ENCODE results near the gene RSAD1. TPM values are rescaled to one million over a fixed set of nuclear protein-coding genes. Genes with fewer than 3 reads are reported as not detected.
A peak's percentile ranks its signal among the peaks of the same experiment; 100 is the strongest.

RSAD1 gene
- total RNA-seq, 1 donor from 2014 or later, result 9.7 TPM

GRCh38 chr17:50476545-50477315 is 1.9 kb upstream of the RSAD1 start:
- Mint-ChIP-seq H3K27ac (no peak overlapping the region), H3K27me3 (ENCODE audit: insufficient read depth, low read depth) (peaks cover 23% of the 10 kb centered on the region), H3K4me3 (peak overlapping the region; percentile 17), H3K9me3 (no peaks in the 10 kb centered on the region), H3K4me1 (peaks cover 15% of the 10 kb centered on the region), H3K36me3 (no peaks in the 10 kb centered on the region)
- Histone ChIP-seq H3K27ac (no peak overlapping the region), H3K9ac (no peak overlapping the region), H3K79me2 (ENCODE audit: low read depth) (no peaks in the 10 kb centered on the region), H3K4me1 (peaks cover 3% of the 10 kb centered on the region), H3K4me2 (peak overlapping the region; percentile 60), H3K9me3 (ENCODE audit: low read depth) (no peaks in the 10 kb centered on the region), H3K36me3 (no peaks in the 10 kb centered on the region), H3K27me3 (peaks cover 55% of the 10 kb centered on the region), H3F3A (ENCODE audit: low read depth) (peaks cover 36% of the 10 kb centered on the region), H2AFZ (replicated peaks) (no peak overlapping the region), H3K4me3 (no peak overlapping the region), H4K20me1 (ENCODE audit: low read depth) (peaks cover 5% of the 10 kb centered on the region)
- TF ChIP-seq EZH2 (IDR thresholded peaks at IDR 0.05), result no peak
- TF ChIP-seq, protein P1, sequence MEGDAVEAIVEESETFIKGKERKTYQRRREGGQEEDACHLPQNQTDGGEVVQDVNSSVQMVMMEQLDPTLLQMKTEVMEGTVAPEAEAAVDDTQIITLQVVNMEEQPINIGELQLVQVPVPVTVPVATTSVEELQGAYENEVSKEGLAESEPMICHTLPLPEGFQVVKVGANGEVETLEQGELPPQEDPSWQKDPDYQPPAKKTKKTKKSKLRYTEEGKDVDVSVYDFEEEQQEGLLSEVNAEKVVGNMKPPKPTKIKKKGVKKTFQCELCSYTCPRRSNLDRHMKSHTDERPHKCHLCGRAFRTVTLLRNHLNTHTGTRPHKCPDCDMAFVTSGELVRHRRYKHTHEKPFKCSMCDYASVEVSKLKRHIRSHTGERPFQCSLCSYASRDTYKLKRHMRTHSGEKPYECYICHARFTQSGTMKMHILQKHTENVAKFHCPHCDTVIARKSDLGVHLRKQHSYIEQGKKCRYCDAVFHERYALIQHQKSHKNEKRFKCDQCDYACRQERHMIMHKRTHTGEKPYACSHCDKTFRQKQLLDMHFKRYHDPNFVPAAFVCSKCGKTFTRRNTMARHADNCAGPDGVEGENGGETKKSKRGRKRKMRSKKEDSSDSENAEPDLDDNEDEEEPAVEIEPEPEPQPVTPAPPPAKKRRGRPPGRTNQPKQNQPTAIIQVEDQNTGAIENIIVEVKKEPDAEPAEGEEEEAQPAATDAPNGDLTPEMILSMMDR (IDR thresholded peaks at IDR 0.05), result no peak
- TF ChIP-seq EZH2phosphoT487 (IDR thresholded peaks at IDR 0.05), result no peak
- DNase-seq (ENCODE audit: low spot score), result peak; percentile 16

- H3K4me1 ChIP-seq, result peaks cover 3% of the 10 kb centered on the region
- Mint-ChIP-seq H3K4me1 (peaks cover 16% of the 10 kb centered on the region), H3K4me3 (peak overlapping the region; percentile 85), H3K36me3 (no peaks in the 10 kb centered on the region), H3K9me3 (no peaks in the 10 kb centered on the region), H3K27ac (no peak overlapping the region), H3K27me3 (ENCODE audit: insufficient read depth, low read depth) (peaks cover 19% of the 10 kb centered on the region)
- peak overlapping the region; percentile 94 for H2AFZ ChIP-seq (replicated peaks)
- no peak overlapping the region for H3K9ac ChIP-seq
- no peaks in the 10 kb centered on the region for H3K9me3 ChIP-seq (ENCODE audit: low read depth)
- H3K4me3 ChIP-seq, result peak overlapping the region; percentile 65
- no peak overlapping the region for H3K27ac ChIP-seq
- no peak for DNase-seq (ENCODE audit: low spot score)
- peaks cover 5% of the 10 kb centered on the region for H4K20me1 ChIP-seq (ENCODE audit: low read depth)
- no peaks in the 10 kb centered on the region for H3K36me3 ChIP-seq
- H3F3A ChIP-seq (ENCODE audit: low read depth), result peaks cover 36% of the 10 kb centered on the region
- no peak for TF ChIP-seq EZH2phosphoT487 (IDR thresholded peaks at IDR 0.05)
- no peak for TF ChIP-seq EZH2 (IDR thresholded peaks at IDR 0.05)
- TF ChIP-seq, protein P1 (IDR thresholded peaks at IDR 0.05), result no peak
- H3K4me2 ChIP-seq, result peak overlapping the region; percentile 91
- no peaks in the 10 kb centered on the region for H3K79me2 ChIP-seq (ENCODE audit: low read depth)
- H3K27me3 ChIP-seq, result peaks cover 52% of the 10 kb centered on the region
Observed at GRCh38 chr17:50477976-50478375, 684 bp upstream of the RSAD1 start.

- H3K4me1 Mint-ChIP-seq, result peaks cover 16% of the 10 kb centered on the region
- H3K27me3 Mint-ChIP-seq (ENCODE audit: insufficient read depth, low read depth), result peaks cover 7% of the 10 kb centered on the region
Observed at GRCh38 chr17:50479522-50480141, 972 bp downstream of the RSAD1 start.

More at GRCh38 chr17:50479522-50480141, 972 bp downstream of the RSAD1 start:
- DNase-seq (ENCODE audit: low spot score), result peak; percentile 90
- Histone ChIP-seq H3K4me1 (peaks cover 3% of the 10 kb centered on the region), H2AFZ (replicated peaks) (peak overlapping the region; percentile 94), H3K36me3 (no peaks in the 10 kb centered on the region), H3K27ac (no peak overlapping the region), H3F3A (ENCODE audit: low read depth) (peaks cover 36% of the 10 kb centered on the region), H3K9me3 (ENCODE audit: low read depth) (no peaks in the 10 kb centered on the region), H4K20me1 (ENCODE audit: low read depth) (peaks cover 5% of the 10 kb centered on the region), H3K27me3 (peaks cover 38% of the 10 kb centered on the region), H3K4me3 (peak overlapping the region; percentile 65), H3K79me2 (ENCODE audit: low read depth) (no peaks in the 10 kb centered on the region), H3K9ac (no peak overlapping the region), H3K4me2 (peak overlapping the region; percentile 91)
- Mint-ChIP-seq H3K9me3 (no peaks in the 10 kb centered on the region), H3K36me3 (no peaks in the 10 kb centered on the region), H3K4me3 (peak overlapping the region; percentile 92), H3K27ac (no peak overlapping the region)
- TF ChIP-seq EZH2 (IDR thresholded peaks at IDR 0.05), result no peak
- TF ChIP-seq, protein P1 (IDR thresholded peaks at IDR 0.05), result peak; percentile 58

Measured in neural progenitor cell (in vitro differentiated cells).